Breast epithelium (tissue), 3 donors: ENCODE measurements around the gene SPATA2.

ENCODE experiments used
- POLR2A ChIP-seq: fragments of 450-650 bp; IDR thresholded peaks from one replicate; pipeline ENCODE4 v1.6.1; 2016; ENCODE audit warnings: antibody characterized with exemption, mild to moderate bottlenecking, moderate library complexity
- TF ChIP-seq, protein P1 (sequence below), 3 donors: fragments of 450-650 bp; IDR thresholded peaks; one replicate each; pipeline ENCODE4 v1.5.1; 2016 to 2017; ENCODE audit warnings: antibody characterized with exemption in 3 of 3, mild to moderate bottlenecking in 3 of 3, moderate library complexity in 3 of 3

DNA sequence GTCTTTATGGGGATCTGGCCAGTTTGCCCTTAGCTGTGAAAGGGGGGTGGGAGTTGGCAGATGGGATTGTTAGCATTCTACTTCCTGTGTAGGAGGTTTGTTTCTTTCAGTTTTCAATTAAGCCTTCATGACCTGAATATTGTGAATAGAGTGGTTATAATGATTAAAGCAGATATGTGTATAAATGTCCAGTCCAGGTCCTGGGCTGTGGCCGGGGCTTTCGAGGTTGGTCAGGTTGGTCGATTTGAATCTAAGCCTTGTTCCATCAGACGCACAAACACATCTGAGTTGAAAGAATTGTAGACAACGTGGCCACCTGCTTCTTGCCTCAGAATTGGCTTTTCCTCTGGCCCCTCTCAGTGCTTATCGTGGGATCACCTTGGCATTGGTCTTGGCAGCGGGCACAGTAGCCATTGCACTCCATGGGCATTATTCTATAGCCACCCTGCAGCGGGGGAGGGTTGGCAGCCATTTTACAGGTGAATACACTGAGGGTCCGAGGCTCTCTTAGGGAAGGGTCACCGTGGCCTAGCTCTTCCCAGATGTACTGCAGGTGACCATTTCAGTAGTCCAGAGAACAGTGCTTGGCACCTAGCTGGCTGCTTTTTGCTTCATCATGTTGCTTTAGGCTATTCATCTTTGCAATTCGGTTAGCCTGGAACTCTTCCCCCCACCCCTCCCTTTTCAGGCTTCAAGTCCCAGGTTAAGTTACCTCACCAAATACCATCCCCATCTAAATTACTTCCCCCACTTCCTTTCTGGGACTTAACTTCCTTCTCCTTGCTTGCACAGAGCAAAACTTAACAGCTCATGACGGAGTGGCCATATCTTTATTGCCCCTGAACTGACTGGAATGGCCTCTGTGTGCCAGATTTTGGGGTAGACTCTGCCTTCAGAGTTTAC is 21.9 kb upstream of the SPATA2 start:
- TF ChIP-seq POLR2A = no peak
- TF ChIP-seq, protein P1, sequence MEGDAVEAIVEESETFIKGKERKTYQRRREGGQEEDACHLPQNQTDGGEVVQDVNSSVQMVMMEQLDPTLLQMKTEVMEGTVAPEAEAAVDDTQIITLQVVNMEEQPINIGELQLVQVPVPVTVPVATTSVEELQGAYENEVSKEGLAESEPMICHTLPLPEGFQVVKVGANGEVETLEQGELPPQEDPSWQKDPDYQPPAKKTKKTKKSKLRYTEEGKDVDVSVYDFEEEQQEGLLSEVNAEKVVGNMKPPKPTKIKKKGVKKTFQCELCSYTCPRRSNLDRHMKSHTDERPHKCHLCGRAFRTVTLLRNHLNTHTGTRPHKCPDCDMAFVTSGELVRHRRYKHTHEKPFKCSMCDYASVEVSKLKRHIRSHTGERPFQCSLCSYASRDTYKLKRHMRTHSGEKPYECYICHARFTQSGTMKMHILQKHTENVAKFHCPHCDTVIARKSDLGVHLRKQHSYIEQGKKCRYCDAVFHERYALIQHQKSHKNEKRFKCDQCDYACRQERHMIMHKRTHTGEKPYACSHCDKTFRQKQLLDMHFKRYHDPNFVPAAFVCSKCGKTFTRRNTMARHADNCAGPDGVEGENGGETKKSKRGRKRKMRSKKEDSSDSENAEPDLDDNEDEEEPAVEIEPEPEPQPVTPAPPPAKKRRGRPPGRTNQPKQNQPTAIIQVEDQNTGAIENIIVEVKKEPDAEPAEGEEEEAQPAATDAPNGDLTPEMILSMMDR (IDR thresholded peaks at IDR 0.05) = no peak
